Stromal cell of bone marrow (primary cell): ENCODE measurements around the gene MYO1E.
"Not testable (repeated sequence)": the region's sequence is repeated elsewhere in the genome, so short reads cannot be mapped to it uniquely, and the experiment has no call there.

Source experiments
- DNase-seq: peaks from one replicate; pipeline ENCODE4 v3.0.0-alpha.2; 2012; ENCODE audit warnings: low read depth

Gene MYO1E

DNA sequence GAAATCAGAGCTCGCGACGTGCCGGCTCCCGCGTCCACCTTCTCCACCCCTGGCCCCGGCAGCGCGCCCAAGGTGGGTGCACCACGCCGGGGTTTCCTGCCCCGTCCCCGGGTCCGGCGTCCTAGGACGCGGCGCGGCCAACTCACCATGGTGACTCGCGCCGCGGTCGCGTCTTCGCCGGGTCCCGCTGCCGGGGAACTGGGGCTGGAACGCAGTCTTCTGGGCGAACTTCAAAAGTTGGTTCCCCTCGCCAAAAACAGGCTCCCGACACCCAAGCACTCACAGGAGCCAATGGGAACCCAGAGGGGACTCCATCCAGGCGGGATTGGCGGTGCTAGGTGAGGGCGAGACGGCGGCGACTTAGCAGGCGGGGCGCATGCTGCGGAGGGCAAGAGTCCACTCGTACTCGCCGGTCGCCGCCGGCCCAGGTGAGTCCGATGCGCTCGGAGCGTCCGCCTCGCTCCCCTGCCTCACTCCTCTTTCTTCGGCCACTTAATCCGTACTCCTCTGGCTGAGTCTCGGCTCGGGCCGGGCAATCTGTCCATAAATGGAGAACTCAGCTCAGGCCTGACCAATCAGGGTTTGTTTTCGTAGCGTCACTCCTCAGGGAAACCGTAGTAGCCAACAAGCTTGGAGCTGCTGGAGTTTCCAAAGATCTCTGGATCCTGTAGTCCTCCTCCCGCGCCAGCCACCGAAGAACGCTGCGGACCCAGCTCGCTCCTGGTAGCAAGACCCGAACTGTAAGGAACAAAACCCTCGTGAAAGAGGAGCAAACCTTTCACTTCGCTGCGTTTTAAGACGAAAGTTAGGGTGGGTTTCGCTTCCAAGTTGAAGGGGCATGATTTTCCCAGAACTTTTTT lies at the start of gene MYO1E:
Gene MYO1E (minus strand): TSS at position 520 of the 860 bp plus-strand sequence. CDS start 371 bp downstream, at position 149.
- peak; percentile 98 for DNase-seq

- no peak for DNase-seq
These were observed 48.4 kb upstream of the MYO1E start for GRCh38 chr15:59420986-59421618.

DNA sequence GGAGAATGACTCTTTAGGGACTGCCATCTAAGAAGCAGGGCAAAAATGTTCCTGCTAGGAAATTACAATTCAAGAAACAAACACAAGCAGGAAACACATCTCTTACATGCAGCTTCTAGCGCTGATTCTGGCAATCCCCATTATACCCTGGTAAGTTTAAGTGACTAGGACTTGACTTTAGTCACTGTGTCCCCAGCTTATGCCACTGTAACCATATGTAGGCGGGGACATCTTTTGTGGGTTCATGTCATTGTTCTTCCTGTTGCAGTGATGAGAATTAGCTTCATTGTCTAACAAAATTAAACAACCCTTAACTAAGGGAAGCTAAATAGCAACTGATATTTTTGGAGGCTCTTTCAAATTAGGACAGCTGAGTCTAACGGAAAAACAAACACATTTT lies 47.4 kb upstream of the MYO1E start:
- no peak for DNase-seq

- DNase-seq = no peak
These were observed 46.5 kb upstream of the MYO1E start for GRCh38 chr15:59419170-59419569.

- no peak for DNase-seq
These were observed 44.1 kb upstream of the MYO1E start for GRCh38 chr15:59416816-59417215.

GRCh38 chr15:59413577-59413976 lies 40.9 kb upstream of the MYO1E start:
- no peak for DNase-seq

- DNase-seq = no peak
These were observed 37.8 kb upstream of the MYO1E start for GRCh38 chr15:59410391-59410896.

DNA sequence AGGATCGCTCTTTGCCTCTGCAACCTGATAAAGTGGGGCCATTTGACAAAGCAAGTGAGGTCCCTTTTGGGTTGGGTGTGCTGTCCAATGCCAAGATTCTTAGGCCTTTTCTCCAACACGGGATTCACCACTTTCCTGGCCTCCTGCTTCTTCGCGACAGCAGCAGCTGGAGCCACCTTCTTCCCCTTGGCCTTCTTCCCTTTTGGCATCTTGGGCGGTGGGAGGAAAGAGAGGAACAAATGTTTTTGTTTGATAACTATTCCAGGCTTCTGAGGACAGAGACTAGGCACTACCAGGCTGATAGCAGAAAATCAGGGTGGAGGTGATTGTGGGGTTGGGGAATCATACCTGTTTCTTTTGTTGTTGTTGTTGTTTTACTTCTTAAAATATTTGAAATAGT lies 35.3 kb upstream of the MYO1E start:
- no peak for DNase-seq

DNA sequence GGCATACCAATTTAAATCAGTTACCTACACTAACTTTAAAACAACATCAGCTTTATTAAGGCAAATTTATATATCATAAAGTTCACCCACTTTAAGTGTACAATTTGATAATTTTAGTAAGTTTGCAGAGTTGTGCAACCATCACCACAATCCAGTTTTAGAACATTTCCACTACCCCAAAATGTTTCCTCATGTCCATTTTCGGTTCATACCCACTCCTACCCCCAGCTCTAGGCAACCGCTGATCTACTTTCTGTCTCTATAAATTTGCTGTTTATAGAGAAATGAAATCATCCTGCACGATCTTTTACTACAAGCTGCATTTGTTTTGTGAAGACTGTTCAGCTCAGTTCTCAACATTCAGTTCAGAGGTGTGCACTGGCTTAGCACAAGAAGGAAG lies 33.8 kb upstream of the MYO1E start:
- DNase-seq = no peak

- DNase-seq = no peak
These were observed 32.4 kb upstream of the MYO1E start for GRCh38 chr15:59405079-59405478.

GRCh38 chr15:59401824-59402569 lies 29.3 kb upstream of the MYO1E start:
- DNase-seq = no peak

- DNase-seq = not testable (repeated sequence)
These were observed 28.6 kb upstream of the MYO1E start for GRCh38 chr15:59401051-59401823.

DNA sequence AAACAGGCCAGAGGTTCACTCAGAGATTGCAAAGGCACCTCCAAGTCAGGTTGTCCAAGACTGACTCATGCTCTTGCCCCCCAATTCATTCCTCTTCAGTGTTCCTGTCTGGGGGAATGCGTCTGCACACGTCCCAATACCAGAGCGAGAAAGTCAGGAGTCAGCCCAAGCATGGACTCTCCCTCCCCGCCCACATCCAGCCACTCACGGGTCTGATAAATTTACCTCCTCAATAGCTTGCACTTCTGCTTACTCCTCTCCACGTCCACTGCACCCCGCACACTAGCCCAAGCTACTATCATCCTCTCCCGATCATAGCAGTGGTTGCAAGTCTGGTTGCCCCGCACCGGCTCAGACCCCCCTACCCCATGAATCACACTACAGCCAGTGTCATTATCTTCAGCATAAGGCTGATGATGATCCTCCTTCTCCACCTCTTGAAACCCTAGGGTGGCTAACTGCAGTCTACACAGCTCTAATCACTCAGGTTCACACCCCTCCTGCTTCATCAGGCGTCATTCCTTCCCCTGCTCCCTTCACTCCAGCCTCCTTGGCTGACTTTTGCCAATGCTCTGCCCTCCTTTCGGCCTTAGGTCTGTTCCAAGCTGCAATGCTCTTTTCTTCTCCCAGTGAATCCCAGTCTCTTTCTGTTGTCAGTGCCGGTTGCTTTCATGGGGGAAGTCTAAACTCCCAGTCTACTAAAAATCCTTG lies 27.6 kb upstream of the MYO1E start:
- DNase-seq = no peak

- DNase-seq = no peak
These were observed 26.9 kb upstream of the MYO1E start for GRCh38 chr15:59399465-59400102.

DNA sequence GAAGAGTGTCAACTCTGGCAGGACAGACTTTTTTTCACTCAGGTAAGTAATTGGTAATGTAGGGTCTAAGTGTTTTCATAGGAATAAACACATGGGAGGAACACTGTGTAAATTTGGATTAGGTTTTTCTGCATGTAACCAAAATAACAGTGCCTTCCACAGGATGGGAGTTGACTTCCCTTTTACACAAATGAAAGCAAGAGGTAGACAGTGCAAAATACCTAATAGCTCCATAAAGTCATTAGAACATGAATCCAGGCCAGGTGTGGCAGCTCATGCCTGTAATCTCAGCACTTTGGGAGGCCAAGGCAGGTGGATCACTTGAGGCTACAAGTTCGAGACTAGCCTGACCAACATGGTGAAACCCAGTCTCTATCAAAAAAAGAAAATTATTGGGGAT lies 25.5 kb upstream of the MYO1E start:
- DNase-seq = no peak

DNA sequence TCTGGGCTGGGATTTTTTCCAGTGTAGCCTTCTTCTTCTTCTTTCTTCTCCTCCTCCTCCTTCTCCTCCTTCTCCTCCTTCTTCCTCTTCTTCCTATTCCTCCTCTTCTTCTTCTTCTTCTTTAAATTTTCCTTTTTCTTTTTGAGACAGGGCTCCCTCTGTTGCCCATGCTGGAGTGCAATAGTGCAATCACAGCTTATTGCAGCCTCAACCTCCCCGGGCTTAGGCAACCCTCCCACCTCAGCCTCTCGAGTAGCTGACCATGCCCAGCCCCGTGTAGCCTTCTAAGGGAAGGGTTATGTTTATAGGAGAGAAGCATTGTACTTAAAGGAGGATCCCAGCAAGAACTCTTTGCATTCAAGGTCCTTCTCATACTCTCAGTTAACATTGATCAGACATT lies 24.0 kb upstream of the MYO1E start:
- no peak for DNase-seq

GRCh38 chr15:59396211-59396610 lies 23.5 kb upstream of the MYO1E start:
- no peak for DNase-seq

DNA sequence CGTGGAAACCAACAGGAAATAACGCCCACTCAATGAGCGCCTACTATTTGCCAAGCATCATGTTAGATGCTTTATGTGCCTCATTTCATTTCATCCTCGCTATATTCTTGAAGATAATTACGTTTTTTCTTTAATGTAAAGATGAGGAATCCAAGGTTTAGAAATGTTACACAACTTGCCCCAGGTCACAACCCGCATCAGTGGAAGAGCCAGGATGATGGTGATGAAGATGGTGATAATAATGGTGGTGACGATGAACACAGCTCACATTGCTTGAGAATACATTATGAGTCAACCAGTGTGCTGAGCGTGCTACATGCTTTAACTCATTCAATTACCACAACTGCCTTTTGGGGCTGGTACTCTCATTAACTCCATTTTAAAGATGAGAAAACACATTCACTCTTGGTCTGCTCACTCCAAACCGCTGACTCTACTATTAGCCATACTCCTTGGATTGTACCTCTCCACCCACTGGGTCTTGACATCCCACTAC lies 21.5 kb upstream of the MYO1E start:
- DNase-seq = no peak

DNA sequence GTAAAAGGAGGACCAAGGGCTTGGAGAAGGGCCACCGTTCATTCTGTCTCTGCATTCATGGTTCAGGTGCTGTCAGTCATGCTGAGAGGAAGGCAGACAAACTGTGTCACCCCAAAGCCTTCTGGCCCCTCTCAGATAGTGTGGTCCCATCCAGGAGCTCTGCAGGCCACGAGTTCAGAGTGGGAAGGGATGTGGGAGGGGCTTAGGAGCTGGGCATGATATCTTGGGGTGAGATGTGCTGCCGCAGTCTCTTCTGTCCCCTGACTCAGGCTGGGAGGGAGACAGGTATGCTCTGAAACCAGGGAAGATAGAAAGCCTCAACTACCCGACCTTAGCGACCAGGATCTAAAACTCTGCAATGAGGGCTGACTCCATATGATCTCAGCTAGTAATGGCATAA lies 19.6 kb upstream of the MYO1E start:
- no peak for DNase-seq

GRCh38 chr15:59388670-59389069 lies 16.0 kb upstream of the MYO1E start:
- DNase-seq = no peak
